Stimulated activated CD4-positive, alpha-beta T cell treated with anti-CD3 and anti-CD28 coated beads, Interleukin-1b, Interleukin-23, amount 100 ng/mL, for 1 hour (primary cell): ENCODE data around the gene OR10G3.
A peak's percentile ranks its signal among the peaks of the same experiment; 100 is the strongest.

Experiments used
- DNase-seq, 2 donors: peaks; one replicate each; pipeline ENCODE4 v3.0.0-alpha.2; 2020; ENCODE audit warnings: low read depth in 2 of 2

OR10G3 gene

GRCh38 chr14:21535545-21536417 lies 44.1 kb downstream of the OR10G3 start:
- no peak for DNase-seq

- DNase-seq, result no peak
Observed at GRCh38 chr14:21534576-21534975, 45.3 kb downstream of the OR10G3 start.

GRCh38 chr14:21533294-21533693 lies 46.6 kb downstream of the OR10G3 start:
- no peak for DNase-seq

- DNase-seq, result no peak
Observed at GRCh38 chr14:21529515-21529914, 50.4 kb downstream of the OR10G3 start.

GRCh38 chr14:21528381-21529348 lies 51.2 kb downstream of the OR10G3 start:
- DNase-seq, result no peak

GRCh38 chr14:21527318-21527679 lies 52.6 kb downstream of the OR10G3 start:
- no peak for DNase-seq

- DNase-seq, result no peak
Observed at GRCh38 chr14:21526672-21527317, 53.1 kb downstream of the OR10G3 start.

- DNase-seq, result peak in 1 of 2 donors; percentile 39
Observed at GRCh38 chr14:21525962-21526671, 53.8 kb downstream of the OR10G3 start, which contains the start of gene SALL2. TSS of gene SALL2 (minus strand) at chr14:21526346. CDS start at chr14:21526127, 219 bp downstream.

GRCh38 chr14:21525571-21525961 lies 54.3 kb downstream of the OR10G3 start:
- no peak for DNase-seq

- DNase-seq, result no peak
Observed at GRCh38 chr14:21524575-21525490, 55.0 kb downstream of the OR10G3 start.

GRCh38 chr14:21523203-21523602 lies 56.7 kb downstream of the OR10G3 start:
- no peak for DNase-seq

- DNase-seq, result no peak
Observed at GRCh38 chr14:21521501-21521900, 58.4 kb downstream of the OR10G3 start.

GRCh38 chr14:21520767-21521166 lies 59.1 kb downstream of the OR10G3 start:
- DNase-seq, result no peak

GRCh38 chr14:21518725-21519124 lies 61.2 kb downstream of the OR10G3 start:
- no peak for DNase-seq
